Left lung (tissue), 10 donors: Measurements from ENCODE around the gene RELB. TPM values are rescaled to one million over a fixed set of nuclear protein-coding genes. Genes with fewer than 3 reads are reported as not detected.

Experiments used
- ATAC-seq: fragments of 200-7000 bp; cut with Tn5 transposase; one replicate; pipeline ENCODE4 v1.9.1; 2020; ENCODE audit warnings: moderate library complexity
- DNase-seq, 4 donors: peaks; one replicate each; pipeline ENCODE4 v3.0.0-alpha.2; 2013 to 2020
- H3K27ac ChIP-seq, 2 donors: fragments of 200-600 bp; sonication (generic) in 1 of 2; one replicate each; pipeline versions ENCODE4 v1.5.0 to v1.8.0; 2020 to 2021
- H3K27me3 ChIP-seq, 2 donors: fragments of 200-600 bp; sonication (generic) in 1 of 2; one replicate each; pipeline versions ENCODE4 v1.5.0 to v1.8.0; 2020 to 2021
- H3K36me3 ChIP-seq, 2 donors: fragments of 200-600 bp; sonication (generic) in 1 of 2; one replicate each; pipeline versions ENCODE4 v1.5.0 to v1.8.0; 2020 to 2021
- H3K4me1 ChIP-seq, 2 donors: fragments of 200-600 bp; one replicate each; pipeline ENCODE4 v1.8.0; 2021
- H3K4me3 ChIP-seq, 2 donors: fragments of 200-600 bp; sonication (generic) in 1 of 2; one replicate each; pipeline versions ENCODE4 v1.5.0 to v1.8.0; 2020 to 2021; ENCODE audit warnings: mild to moderate bottlenecking in 1 of 2
- H3K9me3 ChIP-seq, 2 donors: fragments of 200-600 bp; sonication (generic) in 1 of 2; one replicate each; pipeline versions ENCODE4 v1.5.0 to v1.8.0; 2020 to 2021
- CTCF ChIP-seq, 2 donors: fragments of 200-600 bp; sonication (generic) in 1 of 2; IDR thresholded peaks; one replicate each; pipeline versions ENCODE4 v1.5.0 to v1.8.0; 2021; ENCODE audit warnings: antibody characterized with exemption in 2 of 2
- intact Hi-C, 2 donors: fragments of 100-400 bp; cut with DNase I; formaldehyde crosslinking; loops; one replicate each; pipeline versions ENCODE4 v1.11.2 to v1.14.2; 2022
- polyA plus RNA-seq, 6 donors: library from polyadenylated mRNA; unstranded; fragments of 120-200 nt; gene quantifications; one replicate each; pipeline ENCODE4 v1.2.1, GENCODE V29; 2013; ENCODE audit not compliant: insufficient read length in 6 of 6
- total RNA-seq, 2 donors: library from RNA; stranded (reverse); fragmentation: NEBNext Ultra II Directional; extraction: Animal tissue kit (Norgen Biotek cat#: 25700); gene quantifications; one replicate each; pipeline ENCODE4 v1.2.1, GENCODE V29; 2021
- donor health status: DM: no; HTN: yes; CAD: no.
- donor health status: DM: no; HTN: no; CAD: no.

Gene RELB
- total and polyA plus RNA-seq, 8 donors = 3.7 to 18.7 (median 5.6) TPM

- Histone ChIP-seq H3K9me3 (no peaks in the 10 kb centered on the region), H3K27ac (peak overlapping the region in 1 of 2 donors; percentile 68), H3K4me1 (peaks cover 16 to 44% of the 10 kb centered on the region in 2 donors), H3K4me3 (peak overlapping the region; percentile 90 to 98), H3K27me3 (no peaks in the 10 kb centered on the region), H3K36me3 (peaks cover 0 to 10% of the 10 kb centered on the region in 2 donors)
- no peak for DNase-seq
- no peak for TF ChIP-seq CTCF (IDR thresholded peaks at IDR 0.05)
- no peak for ATAC-seq
- intact Hi-C loops = no loop called here
These were observed 78.7 kb downstream of the RELB start for GRCh38 chr19:45079911-45080370.

GRCh38 chr19:45082170-45082569, 80.9 kb downstream of the RELB start:
- no peak for ATAC-seq
- Histone ChIP-seq H3K4me3 (no peak overlapping the region), H3K27ac (no peak overlapping the region), H3K27me3 (no peaks in the 10 kb centered on the region), H3K36me3 (peaks cover 0 to 15% of the 10 kb centered on the region in 2 donors), H3K9me3 (no peaks in the 10 kb centered on the region), H3K4me1 (peaks cover 9 to 31% of the 10 kb centered on the region in 2 donors)
- no peak for DNase-seq
- intact Hi-C loops = no loop called here
- no peak for TF ChIP-seq CTCF (IDR thresholded peaks at IDR 0.05)

GRCh38 chr19:45086480-45086879, 85.2 kb downstream of the RELB start:
- Histone ChIP-seq H3K27me3 (no peaks in the 10 kb centered on the region), H3K4me3 (no peak overlapping the region), H3K9me3 (no peaks in the 10 kb centered on the region), H3K27ac (no peak overlapping the region), H3K36me3 (peaks cover 0 to 34% of the 10 kb centered on the region in 2 donors), H3K4me1 (peaks cover 0 to 13% of the 10 kb centered on the region in 2 donors)
- intact Hi-C loops = no loop called here
- DNase-seq = no peak
- TF ChIP-seq CTCF (IDR thresholded peaks at IDR 0.05) = no peak
- ATAC-seq = no peak

- peaks cover 0 to 25% of the 10 kb centered on the region in 2 donors for H3K36me3 ChIP-seq
- no peak overlapping the region for H3K4me3 ChIP-seq
- ATAC-seq (no peak), DNase-seq (no peak)
- intact Hi-C loops = no loop called here
- no peak for TF ChIP-seq CTCF (IDR thresholded peaks at IDR 0.05)
- no peaks in the 10 kb centered on the region for H3K27me3 ChIP-seq
- peaks cover 0 to 13% of the 10 kb centered on the region in 2 donors for H3K4me1 ChIP-seq
- no peak overlapping the region for H3K27ac ChIP-seq
- no peaks in the 10 kb centered on the region for H3K9me3 ChIP-seq
These were observed 86.3 kb downstream of the RELB start for GRCh38 chr19:45087531-45087930.

Other genes with a start within 250 kb of the RELB start
- gene CBLC, start 223.6 kb upstream of the RELB start, total RNA-seq = 1 to 10 TPM; 5.2 to 6.1 TPM
- gene CBLC, start 223.6 kb upstream of the RELB start, polyA plus RNA-seq = 1 to 10 TPM; 3.1 to 5.7 (median 3.8) TPM
- gene BCAM, start 192.4 kb upstream of the RELB start, total RNA-seq = 100 to 1,000 TPM; 110 to 389 TPM
- 100 to 1,000 TPM; 143 to 235 (median 163) TPM for gene BCAM, start 192.4 kb upstream of the RELB start, polyA plus RNA-seq
- gene NECTIN2, start 155.2 kb upstream of the RELB start, total RNA-seq = 100 to 1,000 TPM in 1 of 2 donors, 10 to 100 TPM in 1; 86.7 to 145 TPM
- 10 to 100 TPM; 66.9 to 92.1 (median 77.6) TPM for gene NECTIN2, start 155.2 kb upstream of the RELB start, polyA plus RNA-seq
- gene TOMM40, start 110.2 kb upstream of the RELB start, total RNA-seq = 10 to 100 TPM; 42.0 to 79.9 TPM
- 10 to 100 TPM; 28.8 to 48.2 (median 37.3) TPM for gene TOMM40, start 110.2 kb upstream of the RELB start, polyA plus RNA-seq
- gene APOE, start 95.7 kb upstream of the RELB start, total RNA-seq = 100 to 1,000 TPM; 196 to 757 TPM
- gene APOE, start 95.7 kb upstream of the RELB start, polyA plus RNA-seq = 10 to 100 TPM; 22.6 to 45.1 (median 32.6) TPM
- 100 to 1,000 TPM; 248 to 569 TPM for gene APOC1, start 86.9 kb upstream of the RELB start, total RNA-seq
- gene APOC1, start 86.9 kb upstream of the RELB start, polyA plus RNA-seq = 10 to 100 TPM in 4 of 6 donors, 1 to 10 TPM in 2; 9.2 to 14.0 (median 11.3) TPM
- gene APOC4, start 59.2 kb upstream of the RELB start, total RNA-seq = not detected
- not detected for gene APOC4, start 59.2 kb upstream of the RELB start, polyA plus RNA-seq
- gene APOC2, start 55.4 kb upstream of the RELB start, total RNA-seq = 10 to 100 TPM; 20.2 to 27.6 TPM
- gene APOC2, start 55.4 kb upstream of the RELB start, polyA plus RNA-seq = 1 to 10 TPM in 1 of 6 donors, under 1 TPM in 3, not detected in 2; 0.24 to 1.2 (median 0.41) TPM
- gene CLPTM1, start 46.1 kb upstream of the RELB start, total RNA-seq = 100 to 1,000 TPM; 113 to 118 TPM
- 10 to 100 TPM; 67.1 to 84.0 (median 69.7) TPM for gene CLPTM1, start 46.1 kb upstream of the RELB start, polyA plus RNA-seq
- gene CLASRP, start 37.6 kb downstream of the RELB start, total RNA-seq = 10 to 100 TPM; 62.9 to 77.5 TPM
- gene CLASRP, start 37.6 kb downstream of the RELB start, polyA plus RNA-seq = 10 to 100 TPM; 74.7 to 95.3 (median 85.9) TPM
- gene ZNF296, start 75.0 kb downstream of the RELB start, total RNA-seq = 1 to 10 TPM; 1.4 to 2.0 TPM
- 1 to 10 TPM in 2 of 6 donors, under 1 TPM in 4; 0.43 to 1.4 (median 0.85) TPM for gene ZNF296, start 75.0 kb downstream of the RELB start, polyA plus RNA-seq
- 10 to 100 TPM; 20.9 to 24.0 TPM for gene GEMIN7, start 77.8 kb downstream of the RELB start, total RNA-seq
- gene GEMIN7, start 77.8 kb downstream of the RELB start, polyA plus RNA-seq = 10 to 100 TPM; 18.9 to 25.4 (median 21.5) TPM
- 10 to 100 TPM; 26.8 to 29.8 TPM for gene PPP1R37, start 91.7 kb downstream of the RELB start, total RNA-seq
- gene PPP1R37, start 91.7 kb downstream of the RELB start, polyA plus RNA-seq = 10 to 100 TPM; 17.3 to 27.4 (median 22.4) TPM
- not detected for gene NKPD1, start 159.5 kb downstream of the RELB start, total RNA-seq
- gene NKPD1, start 159.5 kb downstream of the RELB start, polyA plus RNA-seq = under 1 TPM; 0.08 to 0.24 (median 0.17) TPM
- gene TRAPPC6A, start 176.8 kb downstream of the RELB start, total RNA-seq = 10 to 100 TPM; 13.0 to 13.6 TPM
- gene TRAPPC6A, start 176.8 kb downstream of the RELB start, polyA plus RNA-seq = 10 to 100 TPM; 19.1 to 28.9 (median 24.1) TPM
- gene BLOC1S3, start 177.3 kb downstream of the RELB start, total RNA-seq = 10 to 100 TPM; 13.8 to 15.8 TPM
- 10 to 100 TPM in 1 of 6 donors, 1 to 10 TPM in 5; 7.8 to 10.5 (median 9.0) TPM for gene BLOC1S3, start 177.3 kb downstream of the RELB start, polyA plus RNA-seq
- gene EXOC3L2, start 243.9 kb downstream of the RELB start, total RNA-seq = 1 to 10 TPM; 3.2 to 3.3 TPM
- gene EXOC3L2, start 243.9 kb downstream of the RELB start, polyA plus RNA-seq = 1 to 10 TPM in 3 of 6 donors, under 1 TPM in 3; 0.85 to 2.4 (median 1.1) TPM
- gene MARK4, start 249.8 kb downstream of the RELB start, total RNA-seq = 10 to 100 TPM; 24.6 to 33.7 TPM
- 10 to 100 TPM; 35.6 to 46.4 (median 38.9) TPM for gene MARK4, start 249.8 kb downstream of the RELB start, polyA plus RNA-seq